GM19035 (cell line): ENCODE results near the gene PKN3.

Source experiments
- ATAC-seq: cut with Tn5 transposase; IDR thresholded peaks from one replicate; pipeline ENCODE4 v1.9.1; 2021; ENCODE audit not compliant: unreplicated experiment

PKN3 gene

DNA sequence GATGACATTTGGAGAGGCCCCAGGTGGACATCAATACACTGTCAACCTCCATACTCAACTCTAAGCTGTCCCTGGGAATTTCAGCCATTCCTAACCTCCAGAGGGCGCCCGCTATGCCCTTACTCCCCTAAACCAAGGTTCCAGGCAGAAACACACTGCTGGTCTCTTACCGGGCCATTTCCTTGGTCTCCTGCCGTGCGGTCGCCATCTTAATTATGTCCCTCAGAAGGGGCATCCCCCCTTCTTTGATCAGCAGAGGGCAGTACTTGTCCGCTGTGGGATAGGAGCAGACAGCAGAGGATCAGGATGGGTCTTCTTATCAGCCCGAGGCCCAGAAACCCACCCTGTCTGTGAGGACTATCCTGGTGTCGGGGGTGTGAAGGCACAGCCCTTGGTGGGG lies 31.0 kb downstream of the PKN3 start:
- no peak for ATAC-seq

DNA sequence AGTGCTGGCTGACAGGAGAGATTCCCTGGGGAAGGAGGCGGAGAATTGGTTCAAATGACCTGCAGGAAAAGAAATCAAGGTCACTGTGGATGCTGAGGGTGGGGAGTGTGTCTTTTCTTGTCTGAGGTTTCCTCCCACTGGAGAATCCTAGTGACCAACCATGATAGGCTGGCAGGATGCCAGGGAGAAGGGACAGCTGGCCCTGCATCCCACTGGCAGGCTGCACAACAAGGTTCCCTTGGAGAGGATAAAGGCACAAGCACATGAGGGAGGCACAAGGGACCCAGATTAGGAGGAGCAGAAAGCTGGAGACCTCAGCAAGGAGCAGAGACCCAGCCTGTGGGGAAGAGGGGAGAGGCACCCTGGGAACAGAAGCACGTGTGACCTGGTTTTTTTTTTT lies 33.1 kb downstream of the PKN3 start:
- ATAC-seq, result no peak

DNA sequence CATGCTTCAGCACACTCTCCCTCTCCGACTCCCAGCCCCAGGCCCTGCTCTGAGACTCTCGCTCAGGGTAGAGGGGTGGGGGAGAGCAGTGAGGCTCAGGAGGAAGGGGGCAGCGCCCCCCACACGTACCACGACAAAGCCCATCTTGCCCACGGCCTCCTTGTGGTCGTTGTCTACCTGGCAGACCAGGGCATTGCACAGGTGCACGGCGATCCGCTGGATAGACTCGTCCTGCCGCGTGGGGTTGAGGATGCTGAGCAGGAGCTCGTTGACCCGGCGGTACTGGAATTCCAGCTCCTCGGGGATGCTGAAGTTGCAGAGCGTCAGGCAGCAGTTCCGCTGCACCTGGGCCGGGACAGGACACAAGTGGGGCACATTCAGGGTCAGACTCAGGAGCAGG lies 40.1 kb downstream of the PKN3 start:
- no peak for ATAC-seq

DNA sequence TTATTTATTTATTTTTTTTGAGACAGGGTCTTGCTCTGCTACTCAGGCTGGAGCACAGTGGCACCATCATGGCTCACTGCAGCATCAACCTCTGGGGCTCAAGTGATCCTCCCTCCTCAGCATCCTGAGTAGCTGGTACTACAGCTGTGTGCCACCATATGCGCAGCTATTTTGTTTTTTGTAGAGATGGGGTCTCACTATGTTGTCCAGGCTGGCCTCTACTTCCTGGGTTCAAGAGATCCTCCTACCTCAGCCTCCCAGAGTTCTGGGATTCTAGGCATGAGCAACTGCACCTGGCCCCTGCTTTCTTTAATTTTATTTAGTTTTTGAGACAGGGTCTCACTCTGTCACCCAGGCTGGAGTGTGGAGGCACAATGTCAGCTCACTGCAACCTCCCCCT lies 41.1 kb downstream of the PKN3 start:
- ATAC-seq, result no peak

DNA sequence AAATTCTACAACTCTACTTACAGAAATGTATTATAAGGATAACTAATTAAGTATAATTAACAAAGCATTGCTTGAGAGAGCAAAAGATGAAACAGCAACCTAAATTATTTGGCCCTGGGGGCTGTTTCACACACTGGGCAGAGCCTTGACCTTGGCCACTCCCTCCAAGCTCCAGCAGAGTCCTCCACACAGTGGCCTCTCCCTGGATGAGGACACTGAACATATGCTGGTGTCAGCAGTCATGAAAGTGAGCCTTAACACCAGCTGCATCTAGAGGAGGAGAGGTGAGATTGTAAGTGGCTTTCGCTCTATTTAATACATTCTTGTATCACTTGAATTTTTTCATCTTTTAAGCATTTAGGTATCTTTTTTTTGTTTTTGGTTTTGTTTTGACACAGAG lies 44.9 kb downstream of the PKN3 start:
- ATAC-seq, result no peak

DNA sequence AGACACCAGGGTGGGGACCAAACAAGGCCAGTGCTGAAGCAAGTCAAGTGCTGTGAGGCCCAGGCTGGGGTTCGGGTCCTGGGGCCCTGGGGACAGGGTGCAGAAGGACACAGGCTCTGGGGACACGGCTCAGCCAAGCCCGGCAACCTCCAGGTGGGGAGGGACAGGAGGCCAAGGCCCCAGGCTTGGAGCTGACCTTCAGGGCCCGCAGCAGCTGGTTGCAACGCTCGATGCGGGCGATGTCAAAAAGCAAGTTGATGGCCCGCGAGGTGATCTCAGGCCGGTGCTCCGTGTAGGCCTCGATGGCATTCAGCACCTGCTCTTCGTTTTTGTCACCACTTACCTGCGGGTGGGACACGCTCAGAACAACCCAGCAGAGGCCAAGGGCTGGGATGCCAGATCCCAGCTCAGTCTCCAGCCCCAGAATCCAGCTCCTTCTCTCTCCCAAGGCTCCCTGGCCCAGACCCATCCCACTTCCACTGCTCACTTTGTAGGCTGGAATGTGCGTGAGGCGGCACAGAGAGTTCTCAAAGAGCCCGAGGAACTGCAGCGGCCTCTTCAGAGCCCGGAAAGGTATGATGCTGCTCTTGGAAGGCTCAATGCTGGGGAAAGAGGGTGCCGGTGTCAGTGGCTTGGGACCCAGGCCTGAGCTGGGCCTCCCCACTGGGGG lies 48.8 kb downstream of the PKN3 start:
- ATAC-seq, result no peak

DNA sequence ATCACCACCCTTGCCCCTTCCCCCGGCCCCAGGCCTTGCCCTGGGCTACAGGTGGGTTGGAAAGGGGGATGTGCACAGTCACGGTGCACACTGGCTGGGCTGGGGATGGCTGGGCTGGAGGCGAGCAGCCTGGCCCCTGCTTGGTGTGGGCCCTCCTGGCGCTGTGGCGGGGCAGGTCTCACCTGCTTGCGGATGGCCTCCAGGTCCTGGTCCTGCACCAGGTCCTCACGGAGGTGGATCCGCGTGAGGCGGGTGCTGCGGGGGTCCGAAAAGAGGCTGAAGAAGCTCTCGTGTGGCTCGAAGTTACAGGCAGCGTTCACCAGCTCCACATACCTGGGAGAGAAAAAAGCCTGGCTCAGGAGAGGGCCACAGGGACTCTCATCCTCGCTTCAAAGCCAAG lies 51.3 kb downstream of the PKN3 start:
- ATAC-seq, result no peak

DNA sequence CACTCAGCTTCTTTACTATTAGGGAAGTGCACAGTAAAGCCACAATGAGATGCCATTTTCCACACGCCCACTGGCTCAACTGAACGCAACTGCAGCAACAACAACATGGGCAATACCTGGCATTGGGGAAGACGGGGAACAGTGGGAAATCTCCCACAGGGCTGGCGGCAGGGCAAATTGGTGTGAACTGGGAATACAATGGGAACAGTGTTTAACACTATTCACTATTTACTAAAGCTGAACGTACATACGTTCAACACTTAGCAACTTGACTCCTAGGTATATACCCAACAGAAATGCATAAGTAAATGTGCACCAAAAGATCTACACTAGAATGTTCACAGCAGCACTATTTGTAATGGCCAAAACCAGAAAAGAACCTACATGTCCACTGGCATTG lies 55.3 kb downstream of the PKN3 start:
- no peak for ATAC-seq

DNA sequence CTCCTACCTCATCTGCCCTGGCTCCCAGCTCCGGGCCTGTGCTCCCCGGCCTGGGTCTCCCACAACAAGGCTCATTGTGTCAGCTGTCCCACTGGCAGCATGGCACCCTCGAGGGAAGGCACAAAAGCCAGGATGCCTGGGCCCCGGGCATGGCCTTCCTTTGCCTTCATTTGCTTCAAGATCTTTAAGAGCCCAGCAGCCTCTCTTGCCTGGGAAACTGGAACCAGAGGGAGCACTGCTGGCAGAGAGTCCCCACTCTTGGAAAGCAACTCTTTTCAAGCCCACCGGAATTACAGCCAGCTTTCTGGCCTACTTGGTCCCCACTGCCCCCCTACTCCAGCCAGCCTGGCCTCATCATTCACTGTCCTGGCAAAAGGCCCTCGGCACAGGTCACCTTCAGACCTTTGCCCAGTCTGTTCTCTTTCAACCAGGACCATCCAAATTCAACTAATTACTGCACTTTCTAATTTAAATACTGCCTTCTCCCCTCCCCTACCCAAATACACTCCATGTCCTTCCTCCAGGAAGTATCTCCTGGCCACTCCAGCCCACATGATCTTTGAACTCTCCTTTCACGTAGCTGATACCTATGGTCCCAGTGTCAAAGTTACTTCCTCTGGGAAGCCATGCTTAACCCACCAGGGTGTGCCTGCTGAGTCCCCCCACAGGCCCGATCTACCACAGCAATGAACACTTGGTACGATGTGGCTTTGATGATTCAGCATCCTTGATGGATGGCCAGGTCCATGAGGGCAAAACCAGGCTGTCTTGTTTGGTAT lies 60.6 kb downstream of the PKN3 start:
- ATAC-seq, result no peak

DNA sequence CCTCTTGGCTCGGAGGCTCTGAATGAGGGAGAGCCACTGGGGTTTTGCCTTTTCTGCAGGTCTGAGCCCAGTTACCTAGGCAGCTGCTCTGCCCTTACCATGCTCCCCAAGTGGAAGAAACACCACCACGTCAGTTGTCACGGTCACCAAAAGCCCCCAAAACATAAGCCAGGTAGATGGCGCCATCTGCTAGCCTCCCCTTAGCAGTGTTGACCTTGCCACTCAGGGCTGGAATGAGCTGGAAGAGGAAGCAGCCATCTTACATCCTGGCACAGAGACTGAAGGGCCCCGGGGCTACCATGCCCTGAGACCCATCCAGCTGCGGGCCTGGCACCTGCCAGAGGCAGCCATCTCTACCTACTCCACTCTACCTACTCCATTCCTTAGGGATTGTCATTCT lies 62.1 kb downstream of the PKN3 start:
- ATAC-seq, result no peak

DNA sequence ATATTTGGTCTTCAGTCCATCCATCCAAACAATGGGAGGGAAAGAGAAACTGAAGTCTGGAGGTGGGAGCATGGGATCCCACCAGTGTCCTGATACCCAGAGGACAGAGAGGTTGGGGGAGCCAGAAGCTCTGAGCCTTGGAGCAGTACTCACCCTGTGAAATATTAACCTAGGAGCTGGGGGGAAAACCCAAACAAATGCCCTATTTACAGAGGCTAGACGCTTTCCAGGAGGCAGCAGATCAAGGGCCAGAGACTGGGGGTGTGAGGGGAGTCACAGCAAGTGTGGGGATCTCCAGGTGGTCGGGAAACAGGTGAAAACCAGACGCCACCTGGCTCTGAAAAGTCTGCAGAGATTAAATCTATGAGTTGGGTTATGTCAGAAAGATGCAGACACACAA lies 63.2 kb downstream of the PKN3 start:
- no peak for ATAC-seq

DNA sequence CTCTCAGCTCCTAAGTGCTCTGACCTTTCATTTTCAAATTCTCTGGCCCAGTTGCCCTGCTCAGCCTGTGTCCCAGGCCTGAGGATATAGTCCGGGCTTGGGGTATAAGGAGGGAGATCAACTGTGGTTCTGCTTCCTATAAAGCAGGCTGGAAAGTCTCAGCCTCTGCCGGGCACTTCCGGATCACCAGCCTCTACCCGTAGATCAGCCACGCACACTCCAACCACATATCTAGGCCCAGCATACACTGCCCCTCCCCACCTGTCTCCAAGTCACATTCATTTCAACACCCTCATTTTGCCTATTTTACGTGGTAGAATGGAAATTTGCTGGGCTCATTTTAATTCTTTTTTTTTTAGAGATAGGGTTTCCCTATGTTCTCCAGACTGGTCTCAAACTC lies 66.3 kb downstream of the PKN3 start:
- no peak for ATAC-seq
